ENCODE measurements around the gene TMEM126A.

DNA sequence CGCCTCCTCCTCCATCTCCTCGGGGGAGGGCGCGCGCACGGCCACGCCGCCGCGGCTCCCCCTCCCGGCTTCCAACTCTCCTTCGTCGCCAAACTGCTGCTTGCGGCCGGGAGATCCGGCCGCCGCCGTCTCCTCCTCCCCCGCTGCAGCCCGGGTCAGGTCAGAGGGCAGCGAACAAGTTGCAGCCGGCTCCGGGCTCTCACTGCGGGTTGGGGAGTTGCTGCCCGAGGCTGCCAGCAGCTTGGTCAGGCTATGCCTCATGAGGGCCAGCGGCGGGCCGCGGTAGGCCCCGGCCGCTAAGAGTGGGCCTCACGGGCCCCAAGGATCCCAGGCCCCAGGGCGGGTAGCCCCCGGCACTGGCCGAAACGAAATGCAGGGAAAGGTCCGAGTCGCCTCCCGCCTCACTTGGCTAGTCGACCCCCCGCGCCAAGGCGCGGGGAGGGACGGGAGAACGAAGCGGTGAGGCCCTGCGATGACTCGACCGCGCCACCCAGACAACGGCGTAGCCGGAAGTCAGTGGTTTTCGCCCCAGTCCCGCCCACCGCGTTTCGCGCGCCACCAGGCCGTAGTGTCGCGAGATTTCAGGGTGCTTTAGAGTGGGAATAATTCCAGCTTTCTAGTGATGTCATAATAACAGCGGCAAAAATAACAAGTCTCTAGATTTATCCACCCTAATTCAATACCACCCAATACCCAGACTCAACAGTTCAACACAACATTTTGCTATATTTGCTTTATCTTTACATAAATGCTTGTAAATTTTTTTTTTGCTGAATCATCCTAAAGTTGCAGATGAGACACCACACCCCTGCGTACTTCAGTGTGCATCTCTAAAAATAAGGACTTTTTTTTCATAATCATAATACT, 17.1 kb downstream of the TMEM126A start, which contains the start of gene CREBZF:
- TF ChIP-seq ZNF8 (CRISPR knock-in tag; IDR thresholded peaks at IDR 0.05): no peak
- no peak for TF ChIP-seq RARB (CRISPR knock-in tag; IDR thresholded peaks at IDR 0.05)
- no peak for TF ChIP-seq ARNTL (CRISPR knock-in tag; IDR thresholded peaks at IDR 0.05; ENCODE audit: borderline replicate concordance, low read depth)
- TF ChIP-seq, protein P1, sequence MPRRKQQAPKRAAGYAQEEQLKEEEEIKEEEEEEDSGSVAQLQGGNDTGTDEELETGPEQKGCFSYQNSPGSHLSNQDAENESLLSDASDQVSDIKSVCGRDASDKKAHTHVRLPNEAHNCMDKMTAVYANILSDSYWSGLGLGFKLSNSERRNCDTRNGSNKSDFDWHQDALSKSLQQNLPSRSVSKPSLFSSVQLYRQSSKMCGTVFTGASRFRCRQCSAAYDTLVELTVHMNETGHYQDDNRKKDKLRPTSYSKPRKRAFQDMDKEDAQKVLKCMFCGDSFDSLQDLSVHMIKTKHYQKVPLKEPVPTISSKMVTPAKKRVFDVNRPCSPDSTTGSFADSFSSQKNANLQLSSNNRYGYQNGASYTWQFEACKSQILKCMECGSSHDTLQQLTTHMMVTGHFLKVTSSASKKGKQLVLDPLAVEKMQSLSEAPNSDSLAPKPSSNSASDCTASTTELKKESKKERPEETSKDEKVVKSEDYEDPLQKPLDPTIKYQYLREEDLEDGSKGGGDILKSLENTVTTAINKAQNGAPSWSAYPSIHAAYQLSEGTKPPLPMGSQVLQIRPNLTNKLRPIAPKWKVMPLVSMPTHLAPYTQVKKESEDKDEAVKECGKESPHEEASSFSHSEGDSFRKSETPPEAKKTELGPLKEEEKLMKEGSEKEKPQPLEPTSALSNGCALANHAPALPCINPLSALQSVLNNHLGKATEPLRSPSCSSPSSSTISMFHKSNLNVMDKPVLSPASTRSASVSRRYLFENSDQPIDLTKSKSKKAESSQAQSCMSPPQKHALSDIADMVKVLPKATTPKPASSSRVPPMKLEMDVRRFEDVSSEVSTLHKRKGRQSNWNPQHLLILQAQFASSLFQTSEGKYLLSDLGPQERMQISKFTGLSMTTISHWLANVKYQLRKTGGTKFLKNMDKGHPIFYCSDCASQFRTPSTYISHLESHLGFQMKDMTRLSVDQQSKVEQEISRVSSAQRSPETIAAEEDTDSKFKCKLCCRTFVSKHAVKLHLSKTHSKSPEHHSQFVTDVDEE (CRISPR knock-in tag; IDR thresholded peaks at IDR 0.05): no peak
- TF ChIP-seq BACH2 (CRISPR knock-in tag; IDR thresholded peaks at IDR 0.05; ENCODE audit: borderline replicate concordance): no peak
- TF ChIP-seq TCF4 (CRISPR knock-in tag; IDR thresholded peaks at IDR 0.05; ENCODE audit: borderline replicate concordance): no peak
- peak; percentile 55; the same call in 1 of the 2 replicates for TF ChIP-seq ZFP3 (CRISPR knock-in tag; IDR thresholded peaks at IDR 0.05)
- no peak for TF ChIP-seq PPARA (CRISPR knock-in tag; IDR thresholded peaks at IDR 0.05; ENCODE audit: borderline replicate concordance)
- 0 out of 2 replicates have a peak, but pooled peaks have one; percentile 20 for TF ChIP-seq GLIS3 (CRISPR knock-in tag; IDR thresholded peaks at IDR 0.05)
